Measurements from ENCODE around the gene NSD1.

NSD1 gene

GRCh38 chr5:177299697-177300096, 166.1 kb downstream of the NSD1 start:
- peaks cover 0 to 43% (median 4%) of the 10 kb centered on the region in 11 experiments; a peak in 10 of 22 replicates for H4K20me1 ChIP-seq
- peaks cover 74 to 90% (median 79%) of the 10 kb centered on the region in 10 experiments for H3K4me1 ChIP-seq
- TF ChIP-seq Cebpa-rat (IDR thresholded peaks at IDR 0.05), result no peak
- H3K9me3 ChIP-seq (replicated peaks in 1 of 11), result no peaks in the 10 kb centered on the region
- H3K36me3 ChIP-seq, result peaks cover 21 to 70% (median 51%) of the 10 kb centered on the region in 11 experiments
- peak overlapping the region in 10 of 11 experiments; percentile 4 to 97 (median 57); a peak in 15 of 22 replicates for H3K9ac ChIP-seq
- no peaks in the 10 kb centered on the region for H3K27me3 ChIP-seq
- H3K27ac ChIP-seq, result peak overlapping the region; percentile 33 to 99 (median 98)
- H3K4me2 ChIP-seq, result peak overlapping the region; percentile 75 to 100 (median 99)
- peak overlapping the region in 2 of 10 experiments; percentile 14 to 18; a peak in 3 of 20 replicates for H3K4me3 ChIP-seq

- Histone ChIP-seq H4K20me1 (peaks cover 0 to 45% (median 11%) of the 10 kb centered on the region in 11 experiments; a peak in 12 of 22 replicates), H3K36me3 (peaks cover 20 to 70% (median 51%) of the 10 kb centered on the region in 11 experiments), H3K27ac (peak overlapping the region; percentile 47 to 100 (median 98); a peak in 21 of 22 replicates), H3K4me3 (peak overlapping the region; percentile 28 to 97 (median 92); a peak in 18 of 20 replicates), H3K27me3 (no peaks in the 10 kb centered on the region), H3K9me3 (replicated peaks in 1 of 11) (no peaks in the 10 kb centered on the region), H3K4me2 (peak overlapping the region; percentile 91 to 100 (median 99)), H3K4me1 (peaks cover 72 to 90% (median 76%) of the 10 kb centered on the region in 10 experiments), H3K9ac (peak overlapping the region; percentile 59 to 98 (median 96); a peak in 20 of 22 replicates)
- TF ChIP-seq Cebpa-rat (IDR thresholded peaks at IDR 0.05), result no peak
Measured at GRCh38 chr5:177300236-177300880, 166.8 kb downstream of the NSD1 start.

- Histone ChIP-seq H3K4me2 (peak overlapping the region; percentile 91 to 100 (median 99)), H3K4me1 (peaks cover 72 to 90% (median 76%) of the 10 kb centered on the region in 10 experiments), H4K20me1 (peaks cover 0 to 46% (median 15%) of the 10 kb centered on the region in 11 experiments; a peak in 12 of 22 replicates), H3K4me3 (peak overlapping the region; percentile 28 to 97 (median 92); a peak in 19 of 20 replicates), H3K27ac (peak overlapping the region; percentile 47 to 100 (median 98); a peak in 21 of 22 replicates), H3K27me3 (no peaks in the 10 kb centered on the region), H3K9me3 (replicated peaks in 1 of 11) (no peaks in the 10 kb centered on the region), H3K36me3 (peaks cover 25 to 72% (median 51%) of the 10 kb centered on the region in 11 experiments), H3K9ac (peak overlapping the region; percentile 89 to 98 (median 96); a peak in 20 of 22 replicates)
- TF ChIP-seq Cebpa-rat (IDR thresholded peaks at IDR 0.05), result no peak
Measured at GRCh38 chr5:177300951-177301350, 167.4 kb downstream of the NSD1 start.

- Histone ChIP-seq H3K36me3 (peaks cover 31 to 73% (median 56%) of the 10 kb centered on the region in 11 experiments), H3K27ac (peak overlapping the region; percentile 47 to 100 (median 98); a peak in 21 of 22 replicates), H3K4me1 (peaks cover 72 to 90% (median 76%) of the 10 kb centered on the region in 10 experiments), H3K9ac (peak overlapping the region; percentile 89 to 98 (median 96)), H4K20me1 (peaks cover 0 to 43% (median 15%) of the 10 kb centered on the region in 11 experiments; a peak in 12 of 22 replicates), H3K27me3 (no peaks in the 10 kb centered on the region), H3K4me3 (peak overlapping the region; percentile 87 to 97 (median 92); a peak in 18 of 20 replicates), H3K4me2 (peak overlapping the region; percentile 91 to 100 (median 99)), H3K9me3 (replicated peaks in 1 of 11) (no peaks in the 10 kb centered on the region)
- TF ChIP-seq Cebpa-rat (IDR thresholded peaks at IDR 0.05), result no peak
Measured at GRCh38 chr5:177301503-177302165, 168.1 kb downstream of the NSD1 start.

GRCh38 chr5:177302354-177303110, 169.0 kb downstream of the NSD1 start:
- H3K36me3 ChIP-seq, result peaks cover 31 to 73% (median 55%) of the 10 kb centered on the region in 11 experiments
- H3K4me2 ChIP-seq, result peak overlapping the region; percentile 91 to 100 (median 99)
- H3K4me3 ChIP-seq, result peak overlapping the region; percentile 87 to 97 (median 92)
- no peak for TF ChIP-seq Cebpa-rat (IDR thresholded peaks at IDR 0.05)
- H3K9ac ChIP-seq, result peak overlapping the region; percentile 89 to 98 (median 96)
- no peaks in the 10 kb centered on the region for H3K9me3 ChIP-seq (replicated peaks in 1 of 11)
- H4K20me1 ChIP-seq, result peaks cover 0 to 50% (median 15%) of the 10 kb centered on the region in 11 experiments; a peak in 12 of 22 replicates
- H3K27ac ChIP-seq, result peak overlapping the region; percentile 90 to 100 (median 98)
- peaks cover 69 to 90% (median 74%) of the 10 kb centered on the region in 10 experiments for H3K4me1 ChIP-seq
- H3K27me3 ChIP-seq, result no peaks in the 10 kb centered on the region

GRCh38 chr5:177303121-177303924, 169.8 kb downstream of the NSD1 start, which contains the start of the genes PRELID1 and RAB24:
Gene PRELID1 (plus strand): TSS chr5:177303799. CDS start chr5:177303986, 187 bp downstream.
Gene RAB24 (minus strand): TSS chr5:177303719. CDS start chr5:177303288, 431 bp downstream.
- peak within 1 kb of the TSS; percentile 89 to 98 (median 96) for H3K9ac ChIP-seq
- no peak for TF ChIP-seq Cebpa-rat (IDR thresholded peaks at IDR 0.05)
- H3K27me3 ChIP-seq, result no peaks in the 10 kb centered on the region
- peaks cover 69 to 90% (median 74%) of the 10 kb centered on the region in 10 experiments for H3K4me1 ChIP-seq
- H4K20me1 ChIP-seq, result peaks cover 0 to 56% (median 15%) of the 10 kb centered on the region in 11 experiments; a peak in 12 of 22 replicates
- peaks cover 29 to 66% (median 51%) of the 10 kb centered on the region in 11 experiments for H3K36me3 ChIP-seq
- H3K9me3 ChIP-seq (replicated peaks in 1 of 11), result no peaks in the 10 kb centered on the region
- H3K4me2 ChIP-seq, result peak within 1 kb of the TSS; percentile 96 to 100 (median 99)
- H3K4me3 ChIP-seq, result peak within 1 kb of the TSS; percentile 87 to 97 (median 92)
- H3K27ac ChIP-seq, result peak within 1 kb of the TSS; percentile 90 to 100 (median 98)

- no peak for TF ChIP-seq Cebpa-rat (IDR thresholded peaks at IDR 0.05)
- peak overlapping the region; percentile 89 to 98 (median 96) for H3K9ac ChIP-seq
- H4K20me1 ChIP-seq, result peaks cover 0 to 56% (median 15%) of the 10 kb centered on the region in 11 experiments; a peak in 12 of 22 replicates
- H3K4me3 ChIP-seq, result peak overlapping the region; percentile 87 to 97 (median 92)
- peaks cover 69 to 90% (median 74%) of the 10 kb centered on the region in 10 experiments for H3K4me1 ChIP-seq
- no peaks in the 10 kb centered on the region for H3K9me3 ChIP-seq (replicated peaks in 1 of 11)
- peak overlapping the region; percentile 90 to 100 (median 98) for H3K27ac ChIP-seq
- peak overlapping the region; percentile 96 to 100 (median 99) for H3K4me2 ChIP-seq
- no peaks in the 10 kb centered on the region for H3K27me3 ChIP-seq
- peaks cover 31 to 62% (median 51%) of the 10 kb centered on the region in 11 experiments for H3K36me3 ChIP-seq
Measured at GRCh38 chr5:177303925-177304391, 170.4 kb downstream of the NSD1 start.
